GM18870 (cell line): ENCODE measurements around the gene RFTN1.
A peak's percentile ranks its signal among the peaks of the same experiment; 100 is the strongest.

Source experiments
- ATAC-seq: cut with Tn5 transposase; IDR thresholded peaks from one replicate; pipeline ENCODE4 v1.9.1; 2021; ENCODE audit warnings: moderate library complexity; ENCODE audit not compliant: unreplicated experiment

Gene RFTN1

DNA sequence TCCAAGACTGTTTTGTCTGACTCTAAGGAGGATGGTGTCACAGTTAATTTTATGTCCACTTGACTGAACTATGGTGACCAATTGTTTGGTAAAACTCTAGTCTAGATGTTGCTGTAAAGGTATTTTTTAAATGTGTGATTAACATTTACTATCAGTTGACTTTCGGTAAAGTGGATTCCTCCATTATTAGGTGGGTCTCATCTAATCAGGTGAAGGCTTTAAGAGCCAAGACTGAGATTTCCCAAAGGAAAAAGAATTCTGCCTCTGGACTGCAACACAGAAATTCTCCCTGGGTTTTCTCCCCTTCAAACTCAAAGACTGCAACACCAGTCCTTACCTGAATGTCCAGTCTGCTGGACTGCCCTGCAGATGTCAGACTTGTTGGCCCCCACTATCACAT is 129.6 kb downstream of the RFTN1 start:
- no peak for ATAC-seq

GRCh38 chr3:16382845-16383244 is 130.7 kb downstream of the RFTN1 start:
- ATAC-seq = peak; percentile 49

- ATAC-seq = no peak
Measured at GRCh38 chr3:16381426-16381825, 132.1 kb downstream of the RFTN1 start.

- ATAC-seq = no peak
Measured at GRCh38 chr3:16380421-16380820, 133.1 kb downstream of the RFTN1 start.

DNA sequence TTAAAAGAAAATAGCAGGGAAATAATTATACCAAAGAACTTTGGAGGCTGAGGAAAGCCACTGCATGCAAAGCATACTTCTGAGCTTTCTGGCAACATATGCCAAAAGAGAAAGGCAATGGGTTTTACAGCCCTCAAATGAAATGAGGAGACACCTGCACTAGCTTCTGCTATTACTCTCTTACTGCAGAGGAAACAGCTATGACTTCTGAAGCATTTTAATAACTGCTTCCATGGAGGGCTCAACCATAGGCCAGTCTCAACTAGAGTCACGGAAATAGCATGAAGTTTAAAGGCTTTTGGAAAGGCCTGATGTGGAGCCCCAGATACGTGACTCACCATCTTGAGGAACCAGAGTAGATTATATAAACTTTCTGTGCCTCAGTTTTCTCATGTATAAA is 133.7 kb downstream of the RFTN1 start:
- peak; percentile 22 for ATAC-seq

DNA sequence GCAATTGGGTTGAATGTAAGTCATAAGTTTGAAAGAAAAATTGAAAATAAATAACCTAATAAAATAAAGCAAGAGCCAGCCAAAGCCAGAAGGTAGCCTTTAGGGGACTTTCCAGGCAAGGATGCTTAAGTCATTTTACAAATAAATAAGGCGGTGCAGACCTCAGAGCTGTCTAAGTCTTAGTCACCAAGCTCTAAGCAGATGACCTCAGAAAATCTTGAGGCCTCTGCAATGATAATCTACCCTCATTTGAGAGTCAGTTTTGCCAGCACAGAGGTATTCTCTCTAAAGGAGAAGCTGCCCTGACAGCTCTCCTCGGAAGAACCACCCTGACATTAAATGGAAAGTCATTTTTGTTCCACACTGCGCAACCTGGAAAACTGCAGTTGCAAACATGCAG is 134.6 kb downstream of the RFTN1 start:
- ATAC-seq = peak; percentile 48

GRCh38 chr3:16378415-16378814 is 135.1 kb downstream of the RFTN1 start:
- ATAC-seq = peak; percentile 9

GRCh38 chr3:16377847-16378302 is 135.6 kb downstream of the RFTN1 start:
- ATAC-seq = no peak

DNA sequence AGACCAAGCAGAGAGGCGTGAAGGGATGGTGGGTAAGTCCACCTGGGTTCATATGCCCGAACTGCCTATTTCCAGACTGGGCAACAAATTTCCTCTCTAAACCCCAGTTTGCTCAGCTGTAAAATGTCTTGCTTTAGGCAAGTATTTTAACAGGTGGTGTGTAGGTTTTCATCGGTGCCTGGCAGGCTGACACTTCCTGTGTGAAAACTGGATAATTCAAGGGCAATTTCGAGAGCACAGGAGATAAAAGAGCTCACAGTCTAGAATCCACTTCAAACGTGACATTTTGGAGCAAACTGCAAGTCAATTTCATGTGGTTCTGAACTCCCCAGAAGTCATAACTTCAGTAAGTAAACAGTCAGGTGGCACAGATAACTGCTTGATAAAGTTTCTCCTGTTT is 136.3 kb downstream of the RFTN1 start:
- no peak for ATAC-seq

GRCh38 chr3:16375891-16376290 is 137.6 kb downstream of the RFTN1 start:
- ATAC-seq = no peak

DNA sequence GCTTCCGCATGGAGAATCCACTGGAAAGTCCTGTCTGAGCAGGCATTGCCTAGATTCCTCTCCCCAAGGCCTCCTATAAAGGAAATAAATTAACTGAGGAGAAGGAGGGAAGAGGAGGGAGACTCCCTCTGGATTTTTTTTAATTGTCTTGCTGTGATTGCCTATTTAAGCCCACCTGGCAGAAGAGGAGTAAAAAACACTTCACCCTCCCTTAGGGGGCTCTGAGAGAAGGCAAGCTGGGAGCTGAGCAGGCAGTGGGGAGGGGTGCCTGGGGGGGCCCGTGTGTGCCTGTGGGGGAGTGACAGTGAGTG is 138.6 kb downstream of the RFTN1 start:
- no peak for ATAC-seq

DNA sequence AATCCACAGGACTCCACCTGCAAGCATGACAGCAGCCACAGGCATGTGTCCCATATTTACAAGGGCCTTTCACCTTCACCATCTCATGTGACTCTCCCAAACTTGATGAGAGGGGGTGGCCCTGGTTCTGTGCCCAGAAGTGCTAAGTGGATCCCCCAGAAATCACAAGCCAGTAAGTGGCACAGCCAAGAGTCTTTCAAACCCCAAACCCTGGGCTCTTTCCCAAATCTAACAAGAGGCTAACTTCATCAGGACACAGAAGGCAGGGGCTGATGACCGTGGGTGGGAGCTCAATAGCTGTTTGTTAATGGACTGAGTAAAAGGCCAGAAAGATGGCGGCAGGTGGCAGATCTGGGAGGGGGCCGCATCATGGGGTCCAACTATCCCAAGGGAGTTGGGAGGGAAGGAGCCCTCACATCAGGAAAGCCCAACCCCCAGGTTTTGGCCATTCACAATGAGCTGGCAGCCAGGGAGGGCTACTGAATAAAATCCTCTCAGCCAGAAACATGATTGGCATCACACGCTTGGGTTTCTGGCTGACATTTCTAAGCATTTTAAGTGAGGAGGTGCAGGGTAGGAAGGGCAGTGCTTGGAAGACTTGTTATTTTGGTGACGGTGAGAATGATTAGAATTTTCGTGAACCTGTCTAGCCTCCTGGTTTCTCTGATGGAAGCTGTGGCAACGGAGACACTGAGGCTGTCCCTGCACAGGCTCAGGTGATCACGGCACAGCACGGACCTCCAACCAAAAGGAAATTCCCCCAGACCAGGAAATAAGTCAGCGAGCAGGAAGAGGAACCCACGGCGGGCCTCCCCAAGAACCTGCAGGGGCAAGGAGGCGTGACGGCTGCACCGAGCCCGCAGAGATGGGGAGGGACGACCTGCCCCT is 139.2 kb downstream of the RFTN1 start:
- no peak for ATAC-seq

DNA sequence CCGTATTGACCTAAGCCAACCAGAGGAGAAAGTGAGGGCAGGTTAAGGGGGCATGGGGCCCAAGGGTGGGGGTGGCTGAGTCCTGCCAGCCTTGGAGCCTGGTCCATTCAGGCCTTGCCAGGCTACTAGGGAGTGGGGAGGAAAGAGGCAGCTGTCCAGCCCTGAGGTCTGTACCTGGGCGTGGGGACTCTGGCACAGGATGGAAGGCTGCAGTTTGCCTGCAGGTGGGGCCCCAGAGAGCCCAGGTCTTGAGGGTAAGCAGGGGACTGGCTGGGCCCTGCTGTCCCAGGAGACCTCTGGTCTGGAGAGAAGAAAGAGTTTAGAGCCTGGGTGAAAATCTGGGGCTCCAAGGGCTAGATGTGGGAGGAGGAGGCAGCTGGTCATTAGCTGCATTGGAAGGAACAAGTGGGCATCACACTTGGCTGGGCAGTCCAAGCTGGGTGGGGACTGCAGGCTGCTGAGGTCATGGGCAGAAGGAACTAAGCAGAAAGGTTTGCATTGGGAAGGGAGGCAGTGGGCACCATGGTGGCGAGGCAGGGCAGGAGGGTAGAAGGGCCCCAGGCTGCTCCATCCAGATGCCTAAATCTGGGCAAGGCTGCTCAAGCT is 140.1 kb downstream of the RFTN1 start:
- ATAC-seq = no peak

DNA sequence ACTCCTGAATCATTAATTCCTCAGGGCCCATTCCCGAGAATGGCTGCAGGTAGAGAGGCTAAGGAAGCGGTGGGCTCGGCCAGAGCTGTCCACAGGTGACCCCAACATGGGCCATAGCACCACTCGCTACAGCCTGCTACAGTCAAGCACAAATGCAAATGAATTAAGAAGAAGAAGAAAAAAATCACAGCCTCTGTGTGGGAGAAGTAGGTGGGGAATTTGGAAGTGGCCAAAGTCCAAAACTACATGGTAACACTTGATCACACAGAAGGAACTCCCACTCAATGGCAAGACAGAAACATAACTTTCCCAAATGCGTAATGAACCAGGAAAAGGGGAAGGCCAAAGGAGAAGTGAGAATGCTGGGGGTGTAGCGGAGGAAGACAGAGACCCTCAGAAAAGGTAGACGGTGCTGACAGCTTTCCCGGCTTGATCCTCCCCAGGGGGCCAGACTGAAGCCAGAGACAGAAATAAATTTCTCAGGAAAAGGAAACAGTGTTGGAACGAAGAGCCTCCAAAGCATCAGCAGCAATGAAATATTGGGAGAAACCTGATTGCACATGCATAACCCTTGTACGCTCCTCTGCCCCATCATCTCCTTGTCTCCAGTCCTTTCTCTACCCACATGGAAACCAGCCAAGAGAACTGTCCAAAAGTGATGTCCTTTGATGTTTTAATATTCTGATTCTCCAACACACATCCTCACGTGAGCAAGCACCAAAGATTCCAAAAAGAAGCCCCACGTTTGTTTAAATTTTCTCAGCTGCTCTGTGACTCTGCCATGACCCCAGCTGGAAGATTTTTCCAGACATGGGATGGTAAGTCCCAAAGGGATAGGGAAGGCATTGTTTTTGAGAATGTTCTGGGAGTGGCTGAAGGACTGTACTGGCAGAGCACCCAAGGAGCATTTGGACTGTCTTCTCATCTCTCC is 140.9 kb downstream of the RFTN1 start:
- ATAC-seq = peak; percentile 35

DNA sequence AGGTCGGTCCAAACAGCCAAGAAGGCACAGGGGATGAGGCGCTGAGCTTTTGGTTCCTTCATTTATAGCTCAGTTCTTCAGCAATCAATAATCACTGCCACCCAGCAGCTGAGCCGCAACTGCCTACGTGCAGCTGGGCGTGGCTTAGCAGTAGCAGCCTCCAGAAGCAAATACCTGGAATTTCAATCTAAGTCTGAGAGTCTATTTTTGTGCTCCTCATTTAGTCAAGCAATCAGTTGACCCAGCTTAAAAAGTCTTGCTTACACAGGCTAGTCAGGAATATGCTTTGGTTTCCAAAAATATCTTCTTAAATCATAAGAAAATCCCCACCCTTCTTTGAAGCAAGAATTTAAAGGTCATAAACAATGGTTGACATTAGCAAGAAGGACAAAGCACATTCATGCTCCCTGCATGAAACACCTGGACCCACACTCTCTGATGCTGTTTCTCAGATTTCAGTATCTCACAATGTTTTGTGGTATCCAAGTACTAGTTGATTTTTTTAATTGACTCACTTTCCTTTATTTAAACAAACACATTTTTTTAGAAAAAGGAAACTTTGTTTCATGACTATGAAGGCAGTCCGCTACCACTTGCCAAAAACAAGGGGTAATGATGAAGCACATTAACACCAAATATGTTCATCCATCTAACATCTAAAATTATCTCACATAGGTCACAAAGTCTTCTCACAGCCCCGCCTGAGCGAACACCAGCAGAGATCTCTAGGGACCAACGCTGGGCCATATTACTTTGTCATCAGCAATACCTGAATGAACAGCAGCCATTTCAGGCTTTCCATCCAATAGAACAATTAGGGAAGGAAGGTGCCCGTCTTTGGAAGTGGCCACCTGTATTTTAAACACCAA is 142.4 kb downstream of the RFTN1 start:
- ATAC-seq = peak; percentile 32

DNA sequence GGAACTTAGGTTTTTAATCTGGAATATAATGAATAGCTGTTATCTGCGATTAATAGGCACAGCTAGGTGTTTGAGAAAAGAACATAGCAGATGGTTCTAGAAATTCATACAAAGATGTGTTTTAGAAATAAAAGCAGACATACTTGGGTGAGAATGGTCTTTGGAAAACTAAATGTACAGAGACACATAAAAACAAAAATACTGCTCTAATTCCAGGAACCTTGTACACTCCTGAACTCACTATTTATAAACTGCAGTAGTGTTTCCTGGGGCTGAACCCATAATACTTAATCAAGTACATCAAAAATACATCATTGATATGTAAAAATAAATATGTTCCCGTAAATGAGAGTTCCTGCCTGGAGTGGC is 143.0 kb downstream of the RFTN1 start:
- no peak for ATAC-seq

GRCh38 chr3:16369885-16370284 is 143.6 kb downstream of the RFTN1 start:
- no peak for ATAC-seq

DNA sequence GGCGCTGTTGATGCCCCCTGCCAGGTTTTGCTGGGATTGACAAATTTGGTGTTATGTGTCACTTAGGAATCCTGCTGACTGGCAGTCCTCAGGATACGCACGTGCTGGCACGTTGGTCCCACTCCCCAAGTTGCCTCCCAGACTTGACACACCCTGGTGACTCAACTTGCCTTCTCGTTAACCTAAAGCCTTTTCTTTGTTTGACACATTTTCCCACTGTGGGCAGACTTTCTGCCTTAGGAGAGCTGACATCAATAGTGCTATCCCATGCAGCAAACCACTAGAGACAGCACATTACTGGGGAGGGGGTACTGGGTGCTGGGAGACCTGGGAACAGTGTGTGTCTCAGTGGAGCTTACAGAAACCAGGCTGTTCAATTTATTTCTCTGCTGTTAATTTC is 144.2 kb downstream of the RFTN1 start:
- ATAC-seq = no peak

- ATAC-seq = no peak
Measured at GRCh38 chr3:16366581-16366980, 146.9 kb downstream of the RFTN1 start.

DNA sequence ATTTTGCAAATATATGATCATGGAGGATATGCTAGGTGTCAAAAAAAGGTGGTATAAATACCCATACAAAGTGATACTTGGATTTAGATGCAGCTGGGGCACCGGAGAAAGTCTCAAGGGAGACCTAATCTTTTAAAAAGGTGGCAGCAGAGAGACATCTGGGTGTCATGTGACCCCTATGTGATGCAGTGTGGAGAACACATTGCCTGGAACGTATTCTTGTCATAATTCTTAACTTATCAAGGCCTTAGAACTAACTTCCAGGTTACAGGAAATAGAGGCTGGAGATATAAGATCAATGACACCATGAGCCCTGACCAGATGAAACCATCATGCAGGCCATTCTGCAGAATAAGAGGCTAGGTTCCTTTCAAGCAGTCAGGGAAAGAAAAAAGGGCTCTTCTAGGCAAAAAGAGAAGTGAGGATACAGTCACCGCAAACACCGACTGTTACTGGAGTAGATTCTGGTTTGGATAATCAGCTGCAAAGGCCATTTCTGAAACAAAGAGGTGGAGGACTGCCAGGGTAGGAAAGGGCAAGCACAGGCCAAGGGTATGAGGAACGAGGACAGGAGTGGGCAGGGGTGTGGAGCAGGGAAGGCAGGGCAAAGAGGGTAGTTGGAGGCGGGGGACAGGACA is 147.9 kb downstream of the RFTN1 start:
- ATAC-seq = no peak
